Measurements from ENCODE around the gene RNASE2.
"Not testable (repeated sequence)": the region's sequence is repeated elsewhere in the genome, so short reads cannot be mapped to it uniquely, and the experiment has no call there.

RNASE2 gene
- 0 to 0.08 (median 0) reads per million in 4 donors for total RNA-seq

- DNase-seq = not testable (repeated sequence)
Observed at GRCh38 chr14:20954736-20955537, at the start of gene RNASE2. RNASE2 (plus strand) TSS chr14:20955487; CDS start chr14:20955772, 285 bp downstream.

DNA sequence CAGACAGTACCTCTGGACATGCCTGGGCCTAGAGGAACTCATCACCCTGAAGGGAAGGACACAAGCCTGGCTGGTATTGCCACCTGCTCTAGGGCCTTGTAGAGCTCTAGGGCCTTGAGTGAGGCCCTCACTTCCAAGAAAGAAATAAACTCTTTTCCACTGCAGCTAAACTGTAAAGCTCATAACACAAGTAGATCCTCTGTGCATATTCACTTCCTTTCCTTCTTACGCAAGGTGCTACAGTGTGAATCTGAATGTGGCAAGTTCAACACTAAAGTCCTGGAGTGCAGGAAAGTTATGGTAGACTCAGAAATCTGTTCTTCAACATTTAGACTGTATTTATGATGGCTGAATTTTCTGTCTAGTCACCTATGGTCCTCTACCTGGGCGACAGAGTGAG is 49.6 kb upstream of the RNASE2 start:
- no peak for DNase-seq

DNA sequence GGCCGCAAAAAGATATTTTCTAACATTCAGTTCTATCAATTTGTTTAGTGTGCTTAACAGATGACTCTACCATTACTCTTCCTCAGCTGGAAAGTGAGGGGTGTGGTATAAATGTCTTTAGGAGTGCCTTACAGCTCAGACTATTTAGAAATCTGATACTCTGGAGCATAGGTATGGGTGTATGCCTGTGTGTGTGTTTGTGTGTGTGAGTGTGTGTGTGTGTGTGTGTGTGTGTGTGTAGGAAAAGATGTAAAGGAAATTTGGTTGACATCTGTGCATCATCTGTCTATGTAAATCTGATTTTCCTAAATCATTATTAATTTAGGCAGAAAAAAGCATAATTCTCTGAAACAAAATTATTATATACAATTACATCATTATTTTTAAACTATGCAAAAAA is 48.1 kb upstream of the RNASE2 start:
- DNase-seq = no peak

GRCh38 chr14:20910822-20911221 is 44.5 kb upstream of the RNASE2 start:
- not testable (repeated sequence) for DNase-seq

- not testable (repeated sequence) for DNase-seq
Observed at GRCh38 chr14:20919038-20919756, 36.1 kb upstream of the RNASE2 start.

DNA sequence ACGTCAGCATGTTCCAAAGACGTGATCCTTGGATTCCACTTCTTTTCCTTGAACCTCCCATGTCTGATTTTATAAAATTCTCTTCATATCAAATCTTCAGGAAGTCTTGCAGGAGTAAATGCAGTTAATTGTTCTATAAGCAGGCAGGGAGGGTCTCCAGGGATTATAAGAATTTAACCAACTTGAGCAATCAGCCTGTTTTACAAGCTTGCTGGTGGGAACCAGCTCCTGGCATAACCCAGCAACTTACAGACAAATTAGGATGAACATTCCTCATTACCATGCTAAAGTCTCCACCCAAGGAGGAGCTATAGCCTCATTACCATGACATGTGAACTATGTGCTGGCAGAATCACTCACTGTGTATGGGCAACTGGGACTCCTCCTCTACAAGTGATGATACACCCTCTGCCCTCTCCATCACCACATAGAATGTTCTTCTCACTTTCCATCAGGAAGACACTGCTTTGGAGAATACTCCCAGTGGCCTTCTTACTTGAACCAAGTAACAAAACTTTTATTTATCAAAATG is 31.5 kb upstream of the RNASE2 start:
- DNase-seq = not testable (repeated sequence)

DNA sequence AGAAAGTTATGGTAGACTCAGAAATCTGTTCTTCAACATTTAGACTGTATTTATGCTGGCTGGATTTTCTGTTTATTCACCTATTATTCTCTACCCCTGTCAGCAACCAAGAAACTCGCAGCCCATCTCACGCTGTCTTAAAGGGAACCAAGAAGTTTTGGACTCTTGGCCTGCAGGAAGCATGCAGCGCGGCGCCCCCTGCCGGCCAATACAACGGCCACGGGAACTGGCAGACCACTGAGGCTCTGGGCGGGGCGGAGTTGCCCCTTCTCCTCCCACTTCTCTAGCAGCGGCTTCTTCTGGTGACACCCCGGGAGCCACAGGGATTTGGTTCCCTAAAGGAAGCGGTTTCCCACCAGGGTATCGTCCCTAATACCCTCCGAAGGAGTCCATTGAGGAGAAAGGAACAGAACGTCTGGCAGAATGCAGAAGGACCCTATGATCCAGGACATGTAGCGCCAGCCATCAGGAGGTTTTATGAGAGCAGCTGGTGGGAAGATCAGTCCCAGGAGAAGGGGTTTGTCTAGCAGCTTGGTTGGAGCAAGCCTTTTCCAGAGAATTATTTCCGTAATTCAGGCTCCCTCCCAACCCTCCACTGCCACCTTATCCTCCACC is 21.0 kb upstream of the RNASE2 start:
- DNase-seq = peak in 3 of 5 donors; percentile 5 to 8 (median 5)

- DNase-seq = no peak
Observed at GRCh38 chr14:20935303-20935984, 19.8 kb upstream of the RNASE2 start.

DNA sequence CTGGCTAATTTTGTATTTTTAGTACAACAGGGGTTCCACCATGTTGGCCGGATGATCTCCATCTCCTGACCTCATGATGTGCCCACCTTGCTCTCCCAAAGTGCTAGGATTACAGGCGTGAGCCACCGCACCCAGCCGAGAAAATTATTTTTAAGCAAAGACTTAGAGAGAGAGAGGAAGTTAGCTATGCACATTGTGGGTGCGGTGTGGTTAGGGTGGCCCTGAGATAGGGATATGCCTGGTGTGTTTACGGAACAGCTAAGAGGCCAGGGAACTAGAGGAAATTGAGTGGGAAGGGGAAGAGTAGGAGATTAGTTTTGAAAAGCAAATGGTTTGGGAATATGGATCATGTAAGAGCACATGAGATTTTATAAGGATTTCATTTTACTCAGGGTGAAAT is 10.1 kb upstream of the RNASE2 start:
- DNase-seq = not testable (repeated sequence)

GRCh38 chr14:20946707-20947106 is 8.6 kb upstream of the RNASE2 start:
- DNase-seq = not testable (repeated sequence)

- not testable (repeated sequence) for DNase-seq
Observed at GRCh38 chr14:20955538-20955873, 219 bp downstream of the RNASE2 start.

DNA sequence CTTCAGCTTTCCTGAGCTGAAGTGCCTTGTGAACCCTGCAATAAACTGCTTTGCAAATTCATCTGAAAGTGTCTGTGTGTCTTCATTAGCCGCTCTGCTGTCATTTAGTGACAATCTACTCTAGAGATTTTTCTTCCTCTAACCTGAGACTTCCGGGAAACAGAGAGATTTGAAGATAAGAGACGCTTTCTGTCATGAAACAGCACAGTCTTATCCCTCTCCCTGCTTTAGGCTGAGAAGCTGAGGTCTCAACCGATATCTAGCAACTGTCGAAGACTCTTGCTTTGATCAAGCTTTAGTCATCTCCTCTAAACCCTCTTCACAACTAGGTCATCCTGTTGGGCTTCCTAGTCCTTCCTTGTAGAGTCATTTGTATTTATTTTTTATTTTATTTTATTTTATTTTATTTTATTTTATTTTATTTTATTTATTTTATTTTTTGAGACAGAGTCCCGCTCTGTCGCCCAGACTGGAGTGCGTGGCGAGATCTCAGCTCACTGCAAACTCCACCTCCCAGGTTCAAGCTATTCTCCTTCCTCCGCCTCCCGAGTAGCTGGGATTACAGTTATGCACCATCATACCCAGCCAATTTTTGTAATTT is 1.2 kb downstream of the RNASE2 start:
- DNase-seq = peak in 1 of 5 donors; percentile 57

- DNase-seq = not testable (repeated sequence)
Observed at GRCh38 chr14:20958946-20959345, 3.7 kb downstream of the RNASE2 start.

GRCh38 chr14:20969336-20969735 is 14.0 kb downstream of the RNASE2 start:
- no peak for DNase-seq

DNA sequence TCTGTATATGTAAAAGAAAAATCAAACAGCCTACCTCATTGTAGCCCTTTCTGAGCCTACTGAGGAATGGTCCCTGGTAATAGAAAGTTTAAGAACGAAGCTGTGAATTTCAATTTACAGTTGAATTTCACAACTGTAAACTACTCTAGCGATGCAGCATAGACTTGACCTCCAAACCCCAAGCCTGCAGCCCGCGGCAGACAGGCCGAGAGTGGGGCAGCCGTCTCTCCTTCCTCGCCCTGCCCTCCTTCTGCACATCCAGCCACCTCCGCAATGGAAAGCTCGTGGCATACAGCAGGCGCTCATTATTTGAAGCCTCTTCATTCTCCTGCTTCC is 15.3 kb downstream of the RNASE2 start:
- no peak for DNase-seq

DNA sequence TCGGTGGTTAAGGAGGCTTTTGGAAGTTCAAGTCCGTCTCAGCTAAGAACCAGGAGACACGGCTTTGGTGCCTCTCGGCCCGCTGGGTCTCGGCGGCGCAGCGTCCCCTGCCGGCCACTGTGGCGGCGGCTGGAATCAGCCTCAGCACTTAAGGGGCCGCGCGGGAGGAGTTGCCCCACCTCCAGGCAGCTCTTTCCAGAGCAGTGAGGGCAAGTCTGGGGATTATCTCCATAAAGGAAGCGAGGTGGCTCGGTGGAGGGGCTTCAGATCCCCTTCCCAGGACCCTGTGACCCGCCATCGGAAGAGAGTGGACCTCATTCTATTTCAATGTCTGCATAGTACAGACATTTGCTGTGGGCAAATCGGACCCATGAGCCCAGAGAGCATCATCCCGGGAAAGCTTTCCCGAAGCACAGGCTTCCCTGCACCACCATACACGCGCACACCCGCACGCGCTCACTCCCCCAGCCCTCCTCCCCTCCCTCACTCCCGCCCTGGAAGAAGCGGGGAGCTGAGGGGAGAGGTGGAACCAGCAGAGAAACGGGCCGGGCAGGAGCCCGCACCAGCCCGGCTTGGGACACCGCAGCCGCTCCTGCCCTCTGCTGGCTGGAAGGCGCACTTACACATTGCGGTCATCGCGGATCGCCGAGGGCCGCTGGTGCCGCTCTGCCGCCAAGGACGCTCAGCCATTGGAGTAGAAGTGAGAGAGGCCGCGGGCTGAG is 15.9 kb downstream of the RNASE2 start:
- peak; percentile 54 to 82 (median 66) for DNase-seq

- no peak for DNase-seq
Observed at GRCh38 chr14:20971705-20972021, 16.4 kb downstream of the RNASE2 start.

GRCh38 chr14:20973501-20973900 is 18.2 kb downstream of the RNASE2 start:
- no peak for DNase-seq

- no peak for DNase-seq
Observed at GRCh38 chr14:20976291-20976690, 21.0 kb downstream of the RNASE2 start.

GRCh38 chr14:20978687-20979086 is 23.4 kb downstream of the RNASE2 start:
- DNase-seq = no peak

DNA sequence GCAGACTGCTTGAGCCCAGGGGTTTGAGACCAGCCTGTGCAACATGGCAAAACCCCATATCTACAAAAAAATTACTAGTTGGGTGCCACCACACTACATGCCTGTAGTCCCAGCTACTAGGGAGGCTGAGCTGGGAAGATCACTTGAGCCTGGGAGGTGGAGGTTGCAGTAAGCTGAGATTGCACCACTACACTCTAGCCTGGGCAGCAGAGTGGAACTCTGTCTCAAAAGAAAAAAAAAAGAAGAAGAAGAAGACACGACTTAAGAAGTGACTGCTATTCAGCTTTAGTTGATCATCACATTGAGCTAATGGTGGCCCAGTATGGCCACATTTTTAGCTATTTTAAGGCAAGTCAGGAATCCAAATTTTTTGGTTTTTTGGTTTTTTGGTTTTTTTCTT is 25.6 kb downstream of the RNASE2 start:
- DNase-seq = no peak

Data from T-helper 1 cell (primary cell).